ENCODE data around the gene CLCF1. TPM values are rescaled to one million over a fixed set of nuclear protein-coding genes. Genes with fewer than 3 reads are reported as not detected.

The CLCF1 gene
- total and polyA plus RNA-seq, 9 donors: 2.5 to 22.9 (median 5.0) TPM

GRCh38 chr11:67317205-67317887, 56.1 kb downstream of the CLCF1 start:
- Histone ChIP-seq H3K36me3 (no peaks in the 10 kb centered on the region), H3K9me3 (no peaks in the 10 kb centered on the region), H3K27me3 (no peaks in the 10 kb centered on the region), H3K4me3 (peak overlapping the region; percentile 64), H3K27ac (peak overlapping the region; percentile 87 to 89), H3K4me1 (ENCODE audit: insufficient read depth) (peaks cover 2% of the 10 kb centered on the region)
- intact Hi-C loops (cut with DNase I): loop anchor here (1.0 to 5.0 kb wide), 4 partner anchors 50 to 235 kb away; partner anchors contain the start of gene GRK2 (in 4 of the 4)
- WGBS, 3 donors: 0 to 1% (median 0%) methylated on average over 54 to 55 of the region's 55 CpGs
- DNase-seq: peak; percentile 96 to 98 (median 98)
- TF ChIP-seq EP300 (IDR thresholded peaks at IDR 0.05) (no peak), POLR2A (IDR thresholded peaks at IDR 0.05) (peak; percentile 43), CTCF (IDR thresholded peaks at IDR 0.05) (peak; percentile 95 to 100 (median 99))

- no peaks in the 10 kb centered on the region for H3K27me3 ChIP-seq
- peaks cover 2% of the 10 kb centered on the region for H3K4me1 ChIP-seq (ENCODE audit: insufficient read depth)
- no peaks in the 10 kb centered on the region for H3K36me3 ChIP-seq
- TF ChIP-seq EP300 (IDR thresholded peaks at IDR 0.05): no peak
- DNase-seq: no peak
- H3K27ac ChIP-seq: peak overlapping the region; percentile 87 to 89
- 0 to 1% (median 0%) methylated on average over 10 of the region's 10 CpGs for WGBS, 3 donors
- intact Hi-C loops (cut with DNase I): loop anchor here (1.0 to 5.0 kb wide), 4 partner anchors 50 to 235 kb away; partner anchors contain the start of gene GRK2 (in 4 of the 4)
- H3K4me3 ChIP-seq: peak overlapping the region; percentile 64
- no peaks in the 10 kb centered on the region for H3K9me3 ChIP-seq
Measured at GRCh38 chr11:67316882-67317204, 56.6 kb downstream of the CLCF1 start.

- WGBS, 3 donors: 65 to 76% (median 73%) methylated on average over 9 of the region's 9 CpGs
- H3K27ac ChIP-seq: no peak overlapping the region
- no peak for DNase-seq
- H3K27me3 ChIP-seq: no peaks in the 10 kb centered on the region
- H3K9me3 ChIP-seq: no peaks in the 10 kb centered on the region
- no peak overlapping the region for H3K4me3 ChIP-seq
- no peaks in the 10 kb centered on the region for H3K36me3 ChIP-seq
- intact Hi-C loops (cut with DNase I): loop anchor here in 2 of 4 donors (5.0 kb wide), 2 partner anchors 48 to 233 kb away; partner anchors contain the start of gene GRK2 (in 1 of the 2)
- peaks cover 2% of the 10 kb centered on the region for H3K4me1 ChIP-seq (ENCODE audit: insufficient read depth)
- no peak for TF ChIP-seq CTCF (IDR thresholded peaks at IDR 0.05)
- no peak for TF ChIP-seq POLR2A (IDR thresholded peaks at IDR 0.05)
- TF ChIP-seq EP300 (IDR thresholded peaks at IDR 0.05): no peak
Measured at GRCh38 chr11:67315325-67315909, 58.0 kb downstream of the CLCF1 start.

- Histone ChIP-seq H3K36me3 (no peaks in the 10 kb centered on the region), H3K9me3 (no peaks in the 10 kb centered on the region), H3K27me3 (no peaks in the 10 kb centered on the region), H3K27ac (no peak overlapping the region), H3K4me3 (no peak overlapping the region), H3K4me1 (ENCODE audit: insufficient read depth) (peaks cover 2% of the 10 kb centered on the region)
- WGBS, 3 donors: 62 to 75% (median 75%) methylated on average over 2 of the region's 2 CpGs
- no peak for DNase-seq
- TF ChIP-seq CTCF (IDR thresholded peaks at IDR 0.05): no peak
- no peak for TF ChIP-seq EP300 (IDR thresholded peaks at IDR 0.05)
- TF ChIP-seq POLR2A (IDR thresholded peaks at IDR 0.05): no peak
- intact Hi-C loops (cut with DNase I): no loop called here
Measured at GRCh38 chr11:67314218-67314617, 59.2 kb downstream of the CLCF1 start.

Small RNAs within 50 kb of the gene (small RNA-seq; reads per million reads assigned to genes)
- gene RN7SKP239 (not detected), gene RNU6-1238P (not detected)

Other genes starting within 250 kb of the CLCF1 start
- 10 to 100 TPM; 24.8 to 58.1 (median 49.0) TPM for gene GRK2, start 107.1 kb downstream of the CLCF1 start, total RNA-seq
- 10 to 100 TPM; 21.5 to 39.3 TPM for gene GRK2, start 107.1 kb downstream of the CLCF1 start, polyA plus RNA-seq
- gene ANKRD13D, start 84.3 kb downstream of the CLCF1 start, total RNA-seq: 10 to 100 TPM; 35.6 to 60.9 (median 44.6) TPM
- 10 to 100 TPM in 1 of 2 donors, 1 to 10 TPM in 1; 5.6 to 29.3 TPM for gene ANKRD13D, start 84.3 kb downstream of the CLCF1 start, polyA plus RNA-seq
- 10 to 100 TPM; 37.9 to 69.9 (median 52.1) TPM for gene SSH3, start 70.1 kb downstream of the CLCF1 start, total RNA-seq
- gene SSH3, start 70.1 kb downstream of the CLCF1 start, polyA plus RNA-seq: 10 to 100 TPM; 18.1 to 32.1 TPM
- gene POLD4, start 20.1 kb downstream of the CLCF1 start, total RNA-seq: 10 to 100 TPM; 22.6 to 57.7 (median 47.2) TPM
- gene POLD4, start 20.1 kb downstream of the CLCF1 start, polyA plus RNA-seq: 10 to 100 TPM; 12.5 to 87.8 TPM
- 10 to 100 TPM; 13.9 to 51.7 (median 23.5) TPM for gene RAD9A, start 18.4 kb upstream of the CLCF1 start, total RNA-seq
- gene RAD9A, start 18.4 kb upstream of the CLCF1 start, polyA plus RNA-seq: 10 to 100 TPM in 1 of 2 donors, 1 to 10 TPM in 1; 3.1 to 20.3 TPM
- gene PPP1CA, start 28.3 kb upstream of the CLCF1 start, total RNA-seq: 10 to 100 TPM; 32.2 to 86.9 (median 55.5) TPM
- gene PPP1CA, start 28.3 kb upstream of the CLCF1 start, polyA plus RNA-seq: 10 to 100 TPM; 43.7 to 54.9 TPM
- 1 to 10 TPM in 3 of 7 donors, under 1 TPM in 4; 0.15 to 2.0 (median 1.00) TPM for gene TBC1D10C, start 30.5 kb upstream of the CLCF1 start, total RNA-seq
- gene TBC1D10C, start 30.5 kb upstream of the CLCF1 start, polyA plus RNA-seq: 1 to 10 TPM in 1 of 2 donors, under 1 TPM in 1; 0.32 to 1.6 TPM
- gene CARNS1, start 42.1 kb upstream of the CLCF1 start, total RNA-seq: 10 to 100 TPM in 1 of 7 donors, 1 to 10 TPM in 1, under 1 TPM in 5; 0.12 to 13.2 (median 0.66) TPM
- under 1 TPM; 0.45 to 0.58 TPM for gene CARNS1, start 42.1 kb upstream of the CLCF1 start, polyA plus RNA-seq
- 10 to 100 TPM; 24.8 to 38.6 (median 33.1) TPM for gene RPS6KB2, start 54.9 kb upstream of the CLCF1 start, total RNA-seq
- 10 to 100 TPM; 10.4 to 38.2 TPM for gene RPS6KB2, start 54.9 kb upstream of the CLCF1 start, polyA plus RNA-seq
- gene PTPRCAP, start 64.1 kb upstream of the CLCF1 start, total RNA-seq: 10 to 100 TPM in 1 of 7 donors, 1 to 10 TPM in 6; 2.4 to 10.7 (median 3.2) TPM
- gene PTPRCAP, start 64.1 kb upstream of the CLCF1 start, polyA plus RNA-seq: 1 to 10 TPM in 1 of 2 donors, not detected in 1; 7.2 TPM
- 10 to 100 TPM; 31.1 to 80.5 (median 60.8) TPM for gene CORO1B, start 69.9 kb upstream of the CLCF1 start, total RNA-seq
- gene CORO1B, start 69.9 kb upstream of the CLCF1 start, polyA plus RNA-seq: 10 to 100 TPM in 1 of 2 donors, 1 to 10 TPM in 1; 2.8 to 74.3 TPM
- under 1 TPM in 1 of 7 donors, not detected in 6; 0.15 TPM for gene GPR152, start 79.1 kb upstream of the CLCF1 start, total RNA-seq
- not detected for gene GPR152, start 79.1 kb upstream of the CLCF1 start, polyA plus RNA-seq
- 1 to 10 TPM in 4 of 7 donors, under 1 TPM in 2, not detected in 1; 0.13 to 2.1 (median 1.2) TPM for gene CABP4, start 81.8 kb upstream of the CLCF1 start, total RNA-seq
- gene CABP4, start 81.8 kb upstream of the CLCF1 start, polyA plus RNA-seq: under 1 TPM; 0.62 to 0.92 TPM
- 10 to 100 TPM; 37.6 to 69.8 (median 44.8) TPM for gene TMEM134, start 95.7 kb upstream of the CLCF1 start, total RNA-seq
- 10 to 100 TPM in 1 of 2 donors, 1 to 10 TPM in 1; 2.7 to 44.3 TPM for gene TMEM134, start 95.7 kb upstream of the CLCF1 start, polyA plus RNA-seq
- gene AIP, start 109.4 kb upstream of the CLCF1 start, total RNA-seq: 100 to 1,000 TPM in 1 of 7 donors, 10 to 100 TPM in 6; 49.1 to 103 (median 65.4) TPM
- gene AIP, start 109.4 kb upstream of the CLCF1 start, polyA plus RNA-seq: 100 to 1,000 TPM in 1 of 2 donors, 10 to 100 TPM in 1; 33.5 to 114 TPM
- gene PITPNM1, start 131.8 kb upstream of the CLCF1 start, total RNA-seq: 10 to 100 TPM in 3 of 7 donors, 1 to 10 TPM in 4; 3.1 to 77.2 (median 9.5) TPM
- gene PITPNM1, start 131.8 kb upstream of the CLCF1 start, polyA plus RNA-seq: 1 to 10 TPM; 5.3 to 6.1 TPM
- gene CDK2AP2, start 134.6 kb upstream of the CLCF1 start, total RNA-seq: 10 to 100 TPM; 15.8 to 66.1 (median 34.6) TPM
- gene CDK2AP2, start 134.6 kb upstream of the CLCF1 start, polyA plus RNA-seq: 10 to 100 TPM in 1 of 2 donors, 1 to 10 TPM in 1; 3.8 to 35.9 TPM
- not detected for gene CABP2, start 149.8 kb upstream of the CLCF1 start, total RNA-seq
- not detected for gene CABP2, start 149.8 kb upstream of the CLCF1 start, polyA plus RNA-seq
- 1,000 to 10,000 TPM in 1 of 7 donors, 100 to 1,000 TPM in 6; 358 to 1,321 (median 474) TPM for gene GSTP1, start 210.2 kb upstream of the CLCF1 start, total RNA-seq
- 100 to 1,000 TPM; 189 to 444 TPM for gene GSTP1, start 210.2 kb upstream of the CLCF1 start, polyA plus RNA-seq
- 100 to 1,000 TPM; 143 to 184 (median 169) TPM for gene NDUFV1, start 233.3 kb upstream of the CLCF1 start, total RNA-seq
- 100 to 1,000 TPM in 1 of 2 donors, 10 to 100 TPM in 1; 47.7 to 133 TPM for gene NDUFV1, start 233.3 kb upstream of the CLCF1 start, polyA plus RNA-seq